Right lobe of liver (tissue), 6 donors: ENCODE results near the gene GRB10. TPM values are rescaled to one million over a fixed set of nuclear protein-coding genes. Genes with fewer than 3 reads are reported as not detected.
A peak's percentile ranks its signal among the peaks of the same experiment; 100 is the strongest.

Experiments
- ATAC-seq, 4 donors: fragments of 200-7000 bp; cut with Tn5 transposase; one replicate each; pipeline ENCODE4 v1.9.1; 2020; ENCODE audit warnings: mild to moderate bottlenecking in 4 of 4, moderate library complexity in 4 of 4
- DNase-seq, 3 donors: peaks; one replicate each; pipeline ENCODE4 v3.0.0-alpha.2; 2020
- H3K27ac ChIP-seq, 3 donors: fragments of 200-600 bp; one replicate each; pipeline ENCODE4 v1.8.0; 2022
- H3K27me3 ChIP-seq, 2 donors: fragments of 200-600 bp; one replicate each; pipeline ENCODE4 v1.8.0; 2022
- H3K36me3 ChIP-seq, 4 donors: fragments of 200-600 bp; sonication (generic) in 1 of 4; one replicate each; pipeline versions ENCODE4 v1.5.1 to v1.8.0; 2017 to 2022; ENCODE audit warnings: control low read depth in 1 of 4
- H3K4me1 ChIP-seq, 4 donors: fragments of 200-600 bp; sonication (generic) in 1 of 4; one replicate each; pipeline versions ENCODE4 v1.5.1 to v1.8.0; 2017 to 2022; ENCODE audit warnings: control low read depth in 1 of 4
- H3K4me3 ChIP-seq, 3 donors: fragments of 200-600 bp; one replicate each; pipeline ENCODE4 v1.8.0; 2022
- H3K9me3 ChIP-seq, 4 donors: fragments of 200-600 bp; sonication (generic) in 1 of 4; one replicate each; pipeline versions ENCODE4 v1.5.1 to v1.8.0; 2017 to 2022; ENCODE audit warnings: control low read depth in 1 of 4
- CTCF ChIP-seq, 4 donors: fragments of 200-600 bp in 3 of 4; fragments of 450-650 bp in 1 of 4; IDR thresholded peaks; one replicate each; pipeline versions ENCODE4 v1.5.1 to v1.8.0; 2016 to 2022; ENCODE audit warnings: antibody characterized with exemption in 4 of 4, mild to moderate bottlenecking in 2 of 4
- POLR2A ChIP-seq: fragments of 450-650 bp; IDR thresholded peaks from one replicate; pipeline ENCODE4 v1.6.1; 2017; ENCODE audit warnings: antibody characterized with exemption, mild to moderate bottlenecking
- WGBS: methylation state at CpG from one replicate; pipeline ENCODE4 v1.1.6; 2018; ENCODE audit warnings: low coverage, low lambda C conversion rate; ENCODE audit not compliant: insufficient coverage; ENCODE audit errors: missing lambda C conversion rate; 5-methylcytosine and 5-hydroxymethylcytosine counted together
- intact Hi-C, 2 donors: fragments of 100-400 bp; cut with DNase I; formaldehyde crosslinking; loops; one replicate each; pipeline versions ENCODE4 v1.11.2 to v1.14.1; 2022
- total RNA-seq, 6 experiments: library from RNA; depleted of rRNA in 2 of 6; stranded (reverse); fragments of >200 nt in 2 of 6; fragmentation: NEBNext Ultra II Directional in 3 of 6; extraction: Animal tissue kit (Norgen Biotek cat#: 25700) in 3 of 6; gene quantifications; one replicate each; pipeline versions ENCODE4 v1.1.0 to v1.2.4, GENCODE V29; 2016 to 2023
- donor health status: DM: no; HTN: yes; CAD: no.
- donor health status: DM: no; HTN: no; CAD: no.
- donor health status: DM: no; HTN: no; CAD: no.
- donor health status: DM: no; HTN: yes; CAD: no.
- donor health status: DM: no; HTN: yes; CAD: no.

GRB10 gene
- total RNA-seq, 6 experiments from 2014 or later = 24.9 to 55.5 (median 40.0) TPM

GRCh38 chr7:50555594-50556140 is 227.0 kb downstream of the GRB10 start:
- no peak for ATAC-seq
- H3K27ac ChIP-seq = no peak overlapping the region
- H3K4me1 ChIP-seq = peaks cover 0 to 30% (median 5%) of the 10 kb centered on the region in 4 donors
- H3K36me3 ChIP-seq = no peaks in the 10 kb centered on the region
- TF ChIP-seq POLR2A = no peak
- TF ChIP-seq CTCF (IDR thresholded peaks at IDR 0.05) = no peak
- H3K4me3 ChIP-seq = no peak overlapping the region
- no peak for DNase-seq
- 81% methylated on average over 8 of the region's 9 CpGs for WGBS
- H3K9me3 ChIP-seq = no peaks in the 10 kb centered on the region
- no peaks in the 10 kb centered on the region for H3K27me3 ChIP-seq
- intact Hi-C loops = no loop called here

GRCh38 chr7:50554431-50555322 is 228.0 kb downstream of the GRB10 start:
- Histone ChIP-seq H3K4me3 (no peak overlapping the region), H3K27me3 (no peaks in the 10 kb centered on the region), H3K4me1 (peaks cover 0 to 23% (median 0%) of the 10 kb centered on the region in 4 donors), H3K27ac (no peak overlapping the region), H3K36me3 (no peaks in the 10 kb centered on the region), H3K9me3 (no peaks in the 10 kb centered on the region)
- WGBS = 64% methylated on average over 5 of the region's 14 CpGs
- ATAC-seq = peak in 2 of 4 donors; percentile 20 to 30
- intact Hi-C loops = no loop called here
- no peak for DNase-seq
- no peak for TF ChIP-seq POLR2A
- TF ChIP-seq CTCF (IDR thresholded peaks at IDR 0.05) = no peak

GRCh38 chr7:50553973-50554372 is 228.7 kb downstream of the GRB10 start:
- DNase-seq (no peak), ATAC-seq (no peak)
- Histone ChIP-seq H3K4me3 (no peak overlapping the region), H3K27ac (no peak overlapping the region), H3K4me1 (peaks cover 0 to 23% (median 0%) of the 10 kb centered on the region in 4 donors), H3K9me3 (no peaks in the 10 kb centered on the region), H3K36me3 (no peaks in the 10 kb centered on the region), H3K27me3 (no peaks in the 10 kb centered on the region)
- 63% methylated on average over 3 of the region's 3 CpGs for WGBS
- TF ChIP-seq CTCF (IDR thresholded peaks at IDR 0.05) (no peak), POLR2A (no peak)
- intact Hi-C loops = no loop called here

- WGBS = 48% methylated on average over 3 of the region's 4 CpGs
- Histone ChIP-seq H3K27me3 (no peaks in the 10 kb centered on the region), H3K4me1 (peaks cover 0 to 23% (median 0%) of the 10 kb centered on the region in 4 donors), H3K9me3 (no peaks in the 10 kb centered on the region), H3K4me3 (no peak overlapping the region), H3K27ac (no peak overlapping the region), H3K36me3 (no peaks in the 10 kb centered on the region)
- no peak for TF ChIP-seq POLR2A
- TF ChIP-seq CTCF (IDR thresholded peaks at IDR 0.05) = no peak
- ATAC-seq = peak in 3 of 4 donors; percentile 30 to 55 (median 45)
- DNase-seq = no peak
- intact Hi-C loops = no loop called here
Measured at GRCh38 chr7:50552921-50553320, 229.8 kb downstream of the GRB10 start.
